Colonic mucosa (tissue), 4 donors: Measurements from ENCODE around the gene ADGRG3. TPM values are rescaled to one million over a fixed set of nuclear protein-coding genes. Genes with fewer than 3 reads are reported as not detected.

Experiments
- DNase-seq: peaks from one replicate; pipeline ENCODE4 v3.0.0-alpha.2; 2020
- H3K27ac ChIP-seq: fragments of 200-600 bp; one replicate; pipeline ENCODE4 v1.8.0; 2021
- H3K27me3 ChIP-seq: fragments of 200-600 bp; one replicate; pipeline ENCODE4 v1.8.0; 2021
- H3K36me3 ChIP-seq: fragments of 200-600 bp; one replicate; pipeline ENCODE4 v1.8.0; 2021
- H3K4me1 ChIP-seq: fragments of 200-600 bp; one replicate; pipeline ENCODE4 v1.8.0; 2021; ENCODE audit warnings: mild to moderate bottlenecking
- H3K4me3 ChIP-seq: fragments of 200-600 bp; one replicate; pipeline ENCODE4 v1.8.0; 2021
- H3K9ac ChIP-seq, 2 donors: one replicate each; pipeline ENCODE4 v1.7.0; 2013; ENCODE audit warnings: control low read depth in 2 of 2, low read depth in 2 of 2, low read length in 2 of 2
- H3K9me3 ChIP-seq: fragments of 200-600 bp; one replicate; pipeline ENCODE4 v1.8.0; 2021
- CTCF ChIP-seq: fragments of 200-600 bp; IDR thresholded peaks from one replicate; pipeline ENCODE4 v1.8.0; 2022; ENCODE audit warnings: antibody characterized with exemption, mild to moderate bottlenecking
- intact Hi-C: fragments of 100-400 bp; cut with DNase I; formaldehyde crosslinking; loops from one replicate; pipeline ENCODE4 v1.14.1; 2022
- total RNA-seq, 2 donors: library from RNA; stranded (reverse); fragmentation: NEBNext Ultra II Directional in 1 of 2; extraction: Animal tissue kit (Norgen Biotek cat#: 25700) in 1 of 2; gene quantifications; one replicate each; pipeline ENCODE4 v1.2.1, GENCODE V29; 2021
- donor health status: healthy.
- donor health status: DM: no; HTN: no; CAD: no.
- donor health status: DM: no; HTN: no; CAD: no.

ADGRG3 gene
- total RNA-seq, 2 donors from 2014 or later, result 0.27 to 0.82 TPM

GRCh38 chr16:57622361-57623250 lies 45.5 kb upstream of the ADGRG3 start:
- Histone ChIP-seq H3K36me3 (no peaks in the 10 kb centered on the region), H3K27ac (peak overlapping the region; percentile 11), H3K9me3 (no peaks in the 10 kb centered on the region), H3K4me1 (no peaks in the 10 kb centered on the region), H3K27me3 (no peaks in the 10 kb centered on the region), H3K9ac (peak overlapping the region in 1 of 2 donors; percentile 13), H3K4me3 (no peak overlapping the region)
- intact Hi-C loops, result no loop called here
- DNase-seq, result no peak
- TF ChIP-seq CTCF, result no peak

GRCh38 chr16:57623251-57624043 lies 44.7 kb upstream of the ADGRG3 start:
- no peaks in the 10 kb centered on the region for H3K36me3 ChIP-seq
- no peak for TF ChIP-seq CTCF
- peak; percentile 73 for DNase-seq
- no peaks in the 10 kb centered on the region for H3K27me3 ChIP-seq
- H3K4me1 ChIP-seq, result no peaks in the 10 kb centered on the region
- H3K27ac ChIP-seq, result peak overlapping the region; percentile 11
- H3K9ac ChIP-seq, result peak overlapping the region in 1 of 2 donors; percentile 13
- H3K9me3 ChIP-seq, result no peaks in the 10 kb centered on the region
- intact Hi-C loops, result no loop called here
- no peak overlapping the region for H3K4me3 ChIP-seq

GRCh38 chr16:57624044-57624688 lies 43.9 kb upstream of the ADGRG3 start:
- Histone ChIP-seq H3K4me1 (no peaks in the 10 kb centered on the region), H3K9me3 (no peaks in the 10 kb centered on the region), H3K9ac (no peak overlapping the region), H3K36me3 (no peaks in the 10 kb centered on the region), H3K27ac (no peak overlapping the region), H3K27me3 (no peaks in the 10 kb centered on the region), H3K4me3 (no peak overlapping the region)
- DNase-seq, result no peak
- TF ChIP-seq CTCF, result no peak
- intact Hi-C loops, result no loop called here

GRCh38 chr16:57624806-57625500 lies 43.2 kb upstream of the ADGRG3 start:
- H3K9me3 ChIP-seq, result no peaks in the 10 kb centered on the region
- no peaks in the 10 kb centered on the region for H3K36me3 ChIP-seq
- intact Hi-C loops, result no loop called here
- no peaks in the 10 kb centered on the region for H3K4me1 ChIP-seq
- H3K27me3 ChIP-seq, result no peaks in the 10 kb centered on the region
- no peak for DNase-seq
- no peak overlapping the region for H3K9ac ChIP-seq
- no peak overlapping the region for H3K27ac ChIP-seq
- H3K4me3 ChIP-seq, result no peak overlapping the region
- no peak for TF ChIP-seq CTCF
